Hindlimb muscle (tissue), 1 donor: Measurements from ENCODE around the gene SFXN4. TPM values are rescaled to one million over a fixed set of nuclear protein-coding genes. Genes with fewer than 3 reads are reported as not detected.

Experiments
- DNase-seq: peaks from one replicate; pipeline ENCODE4 v3.0.0-alpha.2; 2013
- polyA plus RNA-seq: library from polyadenylated mRNA; unstranded; fragments of 120-200 nt; gene quantifications from one replicate; pipeline ENCODE4 v1.2.1, GENCODE V29; 2013; ENCODE audit not compliant: insufficient read length

SFXN4 gene, protein sequence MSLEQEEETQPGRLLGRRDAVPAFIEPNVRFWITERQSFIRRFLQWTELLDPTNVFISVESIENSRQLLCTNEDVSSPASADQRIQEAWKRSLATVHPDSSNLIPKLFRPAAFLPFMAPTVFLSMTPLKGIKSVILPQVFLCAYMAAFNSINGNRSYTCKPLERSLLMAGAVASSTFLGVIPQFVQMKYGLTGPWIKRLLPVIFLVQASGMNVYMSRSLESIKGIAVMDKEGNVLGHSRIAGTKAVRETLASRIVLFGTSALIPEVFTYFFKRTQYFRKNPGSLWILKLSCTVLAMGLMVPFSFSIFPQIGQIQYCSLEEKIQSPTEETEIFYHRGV
- 24.2 TPM for polyA plus RNA-seq

- DNase-seq = peak; percentile 82
Observed at GRCh38 chr10:119165171-119166117, at the start of gene SFXN4. Gene SFXN4 (minus strand): TSS chr10:119165714. CDS start chr10:119165647, 67 bp downstream.

- no peak for DNase-seq
Observed at GRCh38 chr10:119211625-119212441, 46.3 kb upstream of the SFXN4 start.

GRCh38 chr10:119211176-119211575 is 45.7 kb upstream of the SFXN4 start:
- no peak for DNase-seq

DNA sequence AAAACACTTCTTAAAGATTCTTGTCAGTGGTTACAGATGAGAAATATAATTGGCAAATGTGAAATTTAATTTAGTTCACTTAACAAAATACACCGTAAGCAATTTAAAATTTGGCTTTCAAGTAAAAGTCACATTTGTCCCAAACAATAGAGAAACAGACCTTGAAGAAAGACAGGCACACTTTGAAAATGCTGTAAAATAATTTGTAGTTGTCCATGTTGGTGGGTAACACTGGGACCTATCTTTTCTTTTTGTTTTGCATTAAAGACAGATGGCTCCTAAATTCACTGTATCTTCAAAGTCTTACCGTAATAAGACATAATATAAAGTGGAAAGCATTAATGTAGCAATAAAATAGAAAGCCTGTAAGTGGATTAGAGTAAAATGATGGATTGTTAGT is 45.1 kb upstream of the SFXN4 start:
- DNase-seq = no peak

- DNase-seq = no peak
Observed at GRCh38 chr10:119209736-119210355, 44.3 kb upstream of the SFXN4 start.

DNA sequence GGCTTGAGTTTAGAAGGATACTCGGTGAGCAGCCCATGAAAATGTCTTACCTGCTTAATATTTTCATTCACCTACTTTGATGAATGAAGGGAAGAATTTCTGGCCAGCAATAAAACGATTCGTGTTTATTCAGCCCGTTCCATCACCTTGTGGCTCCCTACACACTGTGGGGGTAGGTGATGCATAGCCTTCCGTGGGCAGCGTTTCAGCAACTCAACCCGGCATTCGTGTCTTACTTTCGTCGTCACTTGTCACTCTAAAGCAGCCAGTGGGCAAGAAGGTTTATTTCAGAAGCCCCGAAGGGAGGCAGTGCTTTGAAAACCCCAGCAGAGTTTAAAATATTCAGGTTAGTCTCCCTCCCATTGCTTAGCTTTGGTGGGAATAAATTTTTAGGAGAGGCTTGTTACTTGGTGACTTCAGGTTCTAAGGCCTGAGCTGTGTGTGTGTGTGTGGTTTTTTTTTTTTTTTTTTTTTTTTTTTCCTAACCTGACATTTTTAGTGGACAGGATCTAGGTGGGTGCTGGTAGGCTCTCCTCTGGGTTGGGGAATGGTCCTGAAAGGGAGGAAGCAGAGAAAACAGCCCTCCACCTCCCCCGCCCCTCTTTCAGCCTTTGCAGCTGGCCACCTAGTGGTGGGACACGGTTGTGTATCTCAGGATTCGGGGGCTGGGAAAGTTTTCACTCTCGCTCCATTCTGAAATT is 43.7 kb upstream of the SFXN4 start:
- peak; percentile 65 for DNase-seq

- DNase-seq = no peak
Observed at GRCh38 chr10:119208553-119208940, 43.0 kb upstream of the SFXN4 start.

- DNase-seq = peak; percentile 73
Observed at GRCh38 chr10:119207713-119208552, 42.4 kb upstream of the SFXN4 start.

GRCh38 chr10:119207366-119207666 is 41.8 kb upstream of the SFXN4 start, which contains the start of gene GRK5:
Gene GRK5 (plus strand): TSS chr10:119207571. CDS start chr10:119207918, 347 bp downstream.
- peak; percentile 99 for DNase-seq

DNA sequence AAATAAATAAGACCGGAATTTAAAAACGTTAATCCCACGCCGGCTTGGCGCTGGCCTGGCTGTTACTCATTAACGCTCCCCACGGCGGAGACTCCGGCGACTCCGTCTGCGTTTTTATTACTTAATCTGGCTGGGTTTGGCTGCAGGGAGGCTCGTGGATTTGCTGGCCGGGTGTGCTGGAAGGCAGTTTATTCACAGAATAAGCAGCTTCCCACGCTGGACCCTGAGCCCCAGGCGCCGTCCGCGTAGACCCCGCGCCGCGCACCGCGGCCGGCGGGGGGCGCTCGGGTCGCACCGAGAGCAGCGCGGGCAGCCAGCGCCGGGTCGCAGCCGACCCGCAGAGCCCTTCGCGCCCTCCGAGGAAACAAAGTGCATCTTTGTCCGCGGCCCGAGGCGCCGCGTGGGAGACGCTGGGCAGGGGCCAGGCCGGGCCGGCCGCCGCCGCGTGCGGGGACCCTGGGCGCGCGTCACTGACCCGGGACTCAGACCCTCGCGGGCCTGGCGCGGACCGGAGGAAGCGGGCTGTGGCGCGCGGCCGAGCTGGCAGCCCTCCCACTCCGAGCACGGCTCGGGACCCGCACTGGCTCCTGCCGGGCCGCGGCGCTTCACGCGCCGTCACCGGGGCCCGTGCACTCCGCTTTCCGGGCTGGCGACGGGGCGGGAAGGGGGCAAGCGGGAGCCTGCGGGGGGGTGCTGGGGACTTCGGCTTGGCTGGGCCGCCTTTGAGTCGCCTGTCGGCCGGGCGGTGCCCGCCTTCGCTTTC is 41.3 kb upstream of the SFXN4 start:
- peak; percentile 87 for DNase-seq

- no peak for DNase-seq
Observed at GRCh38 chr10:119205894-119206602, 40.5 kb upstream of the SFXN4 start.

- no peak for DNase-seq
Observed at GRCh38 chr10:119203006-119203405, 37.5 kb upstream of the SFXN4 start.

- DNase-seq = no peak
Observed at GRCh38 chr10:119201233-119201632, 35.7 kb upstream of the SFXN4 start.

GRCh38 chr10:119199231-119199992 is 33.9 kb upstream of the SFXN4 start:
- peak; percentile 78 for DNase-seq

DNA sequence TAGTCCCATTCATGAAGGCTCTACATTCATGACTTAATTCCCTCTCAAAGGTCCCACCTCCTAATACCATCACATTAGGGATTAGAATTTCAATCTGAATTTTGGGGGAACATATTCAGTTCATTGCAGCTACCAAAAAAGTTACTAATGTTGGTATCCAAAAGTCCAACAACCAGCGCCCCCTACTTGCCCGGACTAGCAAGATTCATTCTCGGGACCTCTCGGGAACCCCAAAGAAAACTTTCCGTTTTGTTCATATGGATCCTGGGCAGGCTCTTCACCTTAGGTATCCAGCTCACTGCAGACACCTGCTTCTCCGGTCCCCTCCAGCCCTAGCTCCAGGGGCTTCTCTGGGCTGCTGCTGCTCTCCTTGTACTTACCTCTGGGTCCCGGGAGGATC is 32.9 kb upstream of the SFXN4 start:
- DNase-seq = no peak

DNA sequence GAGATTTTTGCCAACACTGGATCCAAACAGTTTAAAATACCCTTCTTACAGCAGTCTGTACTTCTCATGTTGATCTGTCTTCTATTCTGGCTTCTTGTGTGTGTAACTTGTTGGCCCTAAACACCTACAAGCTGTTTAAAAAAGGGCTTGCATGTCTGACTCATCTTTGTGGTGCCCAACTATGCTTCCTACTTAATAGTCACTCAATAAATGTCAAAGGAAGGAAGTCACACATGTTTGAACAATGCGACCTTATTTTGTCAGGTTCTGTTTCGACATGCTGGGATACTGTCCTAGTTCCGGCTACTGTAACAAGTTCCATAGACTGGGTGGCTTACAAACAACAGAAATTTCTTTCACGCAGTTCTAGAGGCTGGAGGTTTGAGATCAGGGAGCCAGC is 32.4 kb upstream of the SFXN4 start:
- no peak for DNase-seq

GRCh38 chr10:119191881-119192280 is 26.4 kb upstream of the SFXN4 start:
- DNase-seq = no peak
